K562 (cell line): Measurements from ENCODE around the gene TMEM225B. TPM values are rescaled to one million over a fixed set of nuclear protein-coding genes. Genes with fewer than 3 reads are reported as not detected.

Experiments used
- ASH1L ChIP-seq: fragments of 450-650 bp; IDR thresholded peaks from 2 replicates; pipeline ENCODE4 v1.6.1; 2018; ENCODE audit warnings: borderline replicate concordance, mild to moderate bottlenecking, low read depth; ENCODE audit not compliant: partially characterized antibody
- CBX8 ChIP-seq: fragments of 200-600 bp; sonication (generic); IDR thresholded peaks from 2 replicates; pipeline ENCODE4 v1.6.1; 2012; ENCODE audit warnings: borderline replicate concordance, mixed run types, low read depth, mild to moderate bottlenecking, moderate library complexity, mixed read lengths, low read length, control low read depth, inconsistent platforms; ENCODE audit not compliant: poor library complexity, severe bottlenecking; ENCODE audit errors: extremely low read depth
- NCOA6 ChIP-seq: fragments of 450-650 bp; IDR thresholded peaks from 2 replicates; pipeline ENCODE4 v1.6.1; 2017; ENCODE audit warnings: mild to moderate bottlenecking
- NRF1 ChIP-seq, 2 experiments: fragments of 450-650 bp; IDR thresholded peaks in 1 of 2; conservative IDR thresholded peaks in 1 of 2; 2 replicates each; pipeline ENCODE4 v1.6.1; 2014; ENCODE audit warnings: mild to moderate bottlenecking in 2 of 2
- POLR2G ChIP-seq: fragments of 200-400 bp; formaldehyde crosslinking; IDR thresholded peaks from 2 replicates; pipeline ENCODE4 v1.6.1; 2017; ENCODE audit warnings: low read depth, mild to moderate bottlenecking, antibody characterized with exemption, low read length, moderate library complexity
- TAF15 ChIP-seq: fragments of 200-400 bp; formaldehyde crosslinking; IDR thresholded peaks from 2 replicates; pipeline ENCODE4 v1.6.1; 2017; ENCODE audit warnings: mild to moderate bottlenecking, low read depth, low read length, moderate library complexity
- polyA plus RNA-seq, 8 experiments: library from polyadenylated mRNA; depleted of rRNA in 4 of 8; stranded (reverse) in 5 of 8; unstranded in 3 of 8; fragments of >200 nt; fragmentation: Nextera tagmentation in 2 of 8; fragmentation: Illumina TruSeq in 1 of 8; extraction: Ambion mirVana in 2 of 8; extraction: Trizol in 1 of 8; gene quantifications; 2 replicates each; pipeline versions ENCODE4 v1.2.1 to v1.2.3, GENCODE V29; 2011 to 2014; ENCODE audit warnings: inconsistent platforms in 1 of 8, missing spikeins in 1 of 8
- total RNA-seq, 7 experiments: library from RNA; depleted of rRNA in 6 of 7; stranded (reverse); fragments of >200 nt in 6 of 7; fragmentation: Illumina TruSeq in 2 of 7; extraction: Trizol in 2 of 7; gene quantifications; 2 replicates each; pipeline versions ENCODE4 v1.2.1 to v1.2.3, GENCODE V29; 2011 to 2021; ENCODE audit warnings: low replicate concordance in 1 of 7
- TF ChIP-seq, protein P1 (sequence below), 2 experiments: fragments of 450-650 bp; IDR thresholded peaks; 2 replicates each; pipeline ENCODE4 v1.6.1; 2016; ENCODE audit warnings: mild to moderate bottlenecking in 2 of 2, borderline replicate concordance in 1 of 2, low read depth in 1 of 2, moderate library complexity in 1 of 2
- TF ChIP-seq, protein P2 (sequence below), 2 experiments: fragments of 450-650 bp; conservative IDR thresholded peaks; 2 replicates each; pipeline ENCODE4 v1.6.1; 2017; ENCODE audit warnings: mild to moderate bottlenecking in 2 of 2, moderate library complexity in 2 of 2
- TF ChIP-seq, protein P3 (sequence below): sonication (generic); formaldehyde crosslinking; IDR thresholded peaks from 2 replicates; pipeline ENCODE4 v1.8.0; 2022; ENCODE audit warnings: missing genetic modification reagents, mild to moderate bottlenecking, borderline replicate concordance
- TF ChIP-seq, protein P4 (sequence below): fragments of 250-450 bp; sonication (Bioruptor Pico); IDR thresholded peaks from 2 replicates; pipeline ENCODE4 v1.5.1; 2021; ENCODE audit warnings: mild to moderate bottlenecking
- TF ChIP-seq, protein P5 (sequence below): sonication (generic); formaldehyde crosslinking; IDR thresholded peaks from 2 replicates; pipeline ENCODE4 v1.8.0; 2022; ENCODE audit warnings: mild to moderate bottlenecking, missing genetic modification reagents

The TMEM225B gene
- total and polyA plus RNA-seq, 9 of the 15 experiments (the other 6 are each of a cell fraction or from before 2014, with no cell fraction given) = 0.08 to 0.73 (median 0.56) TPM

DNA sequence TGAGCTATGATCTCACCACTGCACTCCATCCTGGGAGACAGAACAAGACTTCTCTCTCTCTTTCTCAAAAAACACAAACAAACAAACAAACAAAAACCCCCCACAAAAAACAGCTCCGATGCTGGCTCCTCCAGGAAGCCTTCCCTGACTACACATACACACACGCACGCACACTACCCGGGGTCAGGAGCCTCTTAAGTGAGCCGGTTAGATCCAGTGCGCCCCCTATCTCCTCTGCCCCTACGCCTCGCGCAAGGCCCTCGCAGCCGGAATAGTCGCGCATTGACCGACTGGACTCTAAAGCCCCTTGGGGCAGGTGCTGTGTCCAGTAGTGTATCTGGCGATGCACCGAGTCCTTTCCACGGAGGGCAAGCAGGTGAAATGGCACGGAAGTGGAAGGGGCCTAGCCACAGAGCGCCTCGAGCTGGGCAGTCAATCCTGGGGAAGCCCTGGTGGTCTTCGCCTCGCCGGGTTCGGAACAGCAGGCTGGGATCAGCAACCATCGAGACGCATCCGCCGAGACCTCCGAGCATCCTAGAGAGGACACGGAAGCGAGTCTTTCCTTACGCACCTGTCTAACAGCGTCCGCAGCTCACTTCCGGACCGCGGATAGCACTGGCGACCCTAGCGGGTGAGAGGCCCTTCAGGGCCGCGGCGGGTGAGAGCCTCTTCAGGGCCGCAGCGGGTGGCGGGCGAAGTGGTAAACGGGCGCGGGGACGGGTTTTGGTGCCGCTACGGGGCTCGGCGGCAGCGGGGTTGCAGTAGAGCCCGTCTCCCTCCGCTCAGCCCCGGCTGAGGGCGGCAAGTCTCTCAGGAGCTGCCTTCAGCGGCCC is 18.5 kb downstream of the TMEM225B start, which contains the start of gene ZSCAN25 (continued):
- TF ChIP-seq, protein P1, sequence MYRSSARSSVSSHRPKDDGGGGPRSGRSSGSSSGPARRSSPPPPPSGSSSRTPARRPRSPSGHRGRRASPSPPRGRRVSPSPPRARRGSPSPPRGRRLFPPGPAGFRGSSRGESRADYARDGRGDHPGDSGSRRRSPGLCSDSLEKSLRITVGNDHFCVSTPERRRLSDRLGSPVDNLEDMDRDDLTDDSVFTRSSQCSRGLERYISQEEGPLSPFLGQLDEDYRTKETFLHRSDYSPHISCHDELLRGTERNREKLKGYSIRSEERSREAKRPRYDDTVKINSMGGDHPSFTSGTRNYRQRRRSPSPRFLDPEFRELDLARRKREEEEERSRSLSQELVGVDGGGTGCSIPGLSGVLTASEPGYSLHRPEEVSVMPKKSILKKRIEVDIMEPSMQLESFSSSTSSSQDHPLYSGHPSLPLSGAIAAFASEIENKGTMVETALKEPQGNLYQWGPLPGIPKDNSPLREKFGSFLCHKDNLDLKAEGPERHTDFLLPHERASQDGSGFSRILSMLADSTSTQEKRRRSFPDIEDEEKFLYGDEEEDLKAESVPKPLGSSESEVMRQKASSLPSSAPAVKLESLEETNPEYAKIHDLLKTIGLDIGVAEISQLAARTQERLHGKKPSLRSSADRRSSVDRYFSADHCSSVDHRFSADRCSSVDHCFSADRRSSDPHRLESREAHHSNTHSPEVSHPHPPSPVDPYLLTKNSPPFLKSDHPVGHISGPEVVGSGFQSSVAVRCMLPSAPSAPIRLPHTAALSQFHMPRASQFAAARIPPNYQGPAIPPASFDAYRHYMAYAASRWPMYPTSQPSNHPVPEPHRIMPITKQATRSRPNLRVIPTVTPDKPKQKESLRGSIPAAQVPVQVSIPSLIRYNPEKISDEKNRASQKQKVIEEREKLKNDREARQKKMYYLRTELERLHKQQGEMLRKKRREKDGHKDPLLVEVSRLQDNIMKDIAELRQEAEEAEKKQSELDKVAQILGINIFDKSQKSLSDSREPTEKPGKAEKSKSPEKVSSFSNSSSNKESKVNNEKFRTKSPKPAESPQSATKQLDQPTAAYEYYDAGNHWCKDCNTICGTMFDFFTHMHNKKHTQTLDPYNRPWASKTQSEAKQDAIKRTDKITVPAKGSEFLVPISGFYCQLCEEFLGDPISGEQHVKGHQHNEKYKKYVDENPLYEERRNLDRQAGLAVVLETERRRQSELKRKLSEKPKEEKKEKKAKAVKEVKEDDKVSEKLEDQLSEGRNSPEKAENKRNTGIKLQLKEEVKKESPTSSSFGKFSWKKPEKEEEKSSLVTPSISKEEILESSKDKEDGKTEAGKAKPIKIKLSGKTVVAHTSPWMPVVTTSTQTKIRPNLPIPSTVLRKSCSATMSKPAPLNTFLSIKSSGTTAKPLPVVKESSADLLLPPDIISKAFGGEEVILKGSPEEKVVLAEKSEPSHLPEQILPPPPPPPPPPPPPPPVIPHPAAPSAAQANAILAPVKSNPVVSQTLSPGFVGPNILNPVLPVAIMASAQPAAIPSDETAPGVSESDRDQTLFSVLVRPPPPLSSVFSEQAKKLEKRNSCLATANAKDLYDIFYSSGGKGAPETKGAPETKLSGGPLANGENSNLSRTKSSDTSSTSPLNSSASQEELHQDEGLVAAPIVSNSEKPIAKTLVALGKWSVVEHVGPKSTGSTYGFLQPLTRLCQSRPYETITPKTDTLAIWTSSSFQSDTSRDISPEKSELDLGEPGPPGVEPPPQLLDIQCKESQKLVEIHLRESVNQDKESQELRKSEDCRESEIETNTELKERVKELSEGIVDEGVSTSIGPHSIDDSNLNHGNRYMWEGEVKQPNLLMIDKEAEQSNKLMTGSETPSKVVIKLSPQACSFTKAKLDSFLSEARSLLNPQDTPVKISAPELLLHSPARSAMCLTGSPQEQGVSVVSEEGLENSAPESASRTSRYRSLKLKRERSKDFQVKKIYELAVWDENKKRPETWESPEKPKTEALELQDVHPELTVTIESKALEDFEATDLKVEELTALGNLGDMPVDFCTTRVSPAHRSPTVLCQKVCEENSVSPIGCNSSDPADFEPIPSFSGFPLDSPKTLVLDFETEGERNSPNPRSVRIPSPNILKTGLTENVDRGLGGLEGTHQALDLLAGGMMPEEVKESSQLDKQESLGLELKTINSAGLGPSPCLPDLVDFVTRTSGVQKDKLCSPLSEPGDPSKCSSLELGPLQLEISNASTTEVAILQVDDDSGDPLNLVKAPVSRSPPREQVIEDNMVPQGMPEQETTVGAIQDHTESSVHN (IDR thresholded peaks at IDR 0.05; ENCODE audit: borderline replicate concordance in 1 of 2, low read depth in 1 of 2) = 0 out of 4 replicates have a peak, but pooled peaks of 1 of the 2 experiments have one; percentile 14
- TF ChIP-seq NRF1 (conservative IDR thresholded peaks at IDR 0.05 in 1 of 2, IDR thresholded peaks at IDR 0.05 in 1 of 2) (peak; percentile 83 to 85), NCOA6 (no peak), CBX8 (no peak), POLR2G (peak; percentile 99), ASH1L (peak; percentile 35), TAF15 (peak; percentile 62; the same call in 1 of the 2 replicates)
- TF ChIP-seq, protein P2, sequence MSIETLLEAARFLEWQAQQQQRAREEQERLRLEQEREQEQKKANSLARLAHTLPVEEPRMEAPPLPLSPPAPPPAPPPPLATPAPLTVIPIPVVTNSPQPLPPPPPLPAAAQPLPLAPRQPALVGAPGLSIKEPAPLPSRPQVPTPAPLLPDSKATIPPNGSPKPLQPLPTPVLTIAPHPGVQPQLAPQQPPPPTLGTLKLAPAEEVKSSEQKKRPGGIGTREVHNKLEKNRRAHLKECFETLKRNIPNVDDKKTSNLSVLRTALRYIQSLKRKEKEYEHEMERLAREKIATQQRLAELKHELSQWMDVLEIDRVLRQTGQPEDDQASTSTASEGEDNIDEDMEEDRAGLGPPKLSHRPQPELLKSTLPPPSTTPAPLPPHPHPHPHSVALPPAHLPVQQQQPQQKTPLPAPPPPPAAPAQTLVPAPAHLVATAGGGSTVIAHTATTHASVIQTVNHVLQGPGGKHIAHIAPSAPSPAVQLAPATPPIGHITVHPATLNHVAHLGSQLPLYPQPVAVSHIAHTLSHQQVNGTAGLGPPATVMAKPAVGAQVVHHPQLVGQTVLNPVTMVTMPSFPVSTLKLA (conservative IDR thresholded peaks at IDR 0.05) = peak; percentile 72 to 89
- TF ChIP-seq, protein P3, sequence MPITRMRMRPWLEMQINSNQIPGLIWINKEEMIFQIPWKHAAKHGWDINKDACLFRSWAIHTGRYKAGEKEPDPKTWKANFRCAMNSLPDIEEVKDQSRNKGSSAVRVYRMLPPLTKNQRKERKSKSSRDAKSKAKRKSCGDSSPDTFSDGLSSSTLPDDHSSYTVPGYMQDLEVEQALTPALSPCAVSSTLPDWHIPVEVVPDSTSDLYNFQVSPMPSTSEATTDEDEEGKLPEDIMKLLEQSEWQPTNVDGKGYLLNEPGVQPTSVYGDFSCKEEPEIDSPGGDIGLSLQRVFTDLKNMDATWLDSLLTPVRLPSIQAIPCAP (CRISPR knock-in tag) = peak; percentile 61; the same call in 1 of the 2 replicates
- TF ChIP-seq, protein P4, sequence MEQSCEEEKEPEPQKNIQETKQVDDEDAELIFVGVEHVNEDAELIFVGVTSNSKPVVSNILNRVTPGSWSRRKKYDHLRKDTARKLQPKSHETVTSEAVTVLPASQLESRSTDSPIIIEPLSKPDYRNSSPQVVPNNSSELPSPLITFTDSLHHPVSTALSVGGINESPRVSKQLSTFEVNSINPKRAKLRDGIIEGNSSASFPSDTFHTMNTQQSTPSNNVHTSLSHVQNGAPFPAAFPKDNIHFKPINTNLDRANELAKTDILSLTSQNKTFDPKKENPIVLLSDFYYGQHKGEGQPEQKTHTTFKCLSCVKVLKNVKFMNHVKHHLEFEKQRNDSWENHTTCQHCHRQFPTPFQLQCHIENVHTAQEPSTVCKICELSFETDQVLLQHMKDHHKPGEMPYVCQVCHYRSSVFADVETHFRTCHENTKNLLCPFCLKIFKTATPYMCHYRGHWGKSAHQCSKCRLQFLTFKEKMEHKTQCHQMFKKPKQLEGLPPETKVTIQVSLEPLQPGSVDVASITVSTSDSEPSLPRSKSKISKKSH (CRISPR knock-in tag) = no peak
- TF ChIP-seq, protein P5, sequence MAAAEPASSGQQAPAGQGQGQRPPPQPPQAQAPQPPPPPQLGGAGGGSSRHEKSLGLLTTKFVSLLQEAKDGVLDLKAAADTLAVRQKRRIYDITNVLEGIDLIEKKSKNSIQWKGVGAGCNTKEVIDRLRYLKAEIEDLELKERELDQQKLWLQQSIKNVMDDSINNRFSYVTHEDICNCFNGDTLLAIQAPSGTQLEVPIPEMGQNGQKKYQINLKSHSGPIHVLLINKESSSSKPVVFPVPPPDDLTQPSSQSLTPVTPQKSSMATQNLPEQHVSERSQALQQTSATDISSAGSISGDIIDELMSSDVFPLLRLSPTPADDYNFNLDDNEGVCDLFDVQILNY (CRISPR knock-in tag) = peak; percentile 92; the same call in 1 of the 2 replicates
